Breast epithelium (tissue), 4 donors: ENCODE data around the gene TANK. TPM values are rescaled to one million over a fixed set of nuclear protein-coding genes. Genes with fewer than 3 reads are reported as not detected.

ENCODE experiments used
- DNase-seq, 2 donors: peaks; one replicate each; pipeline ENCODE4 v3.0.0-alpha.2; 2019; ENCODE audit warnings: low spot score in 2 of 2
- H3K27ac ChIP-seq, 2 donors: fragments of 200-600 bp; sonication (generic) in 1 of 2; one replicate each; pipeline ENCODE4 v1.5.1; 2016 to 2019; ENCODE audit warnings: mild to moderate bottlenecking in 1 of 2
- H3K27me3 ChIP-seq, 2 donors: fragments of 200-600 bp; sonication (generic) in 1 of 2; one replicate each; pipeline versions ENCODE4 v1.5.1 to v1.6.0; 2017 to 2019; ENCODE audit warnings: control low read depth in 1 of 2, mild to moderate bottlenecking in 1 of 2
- H3K36me3 ChIP-seq: fragments of 200-600 bp; one replicate; pipeline ENCODE4 v1.5.1; 2019
- H3K4me1 ChIP-seq, 2 donors: fragments of 200-600 bp; sonication (generic); one replicate each; pipeline ENCODE4 v1.5.1; 2016 to 2019; ENCODE audit warnings: control low read depth in 1 of 2
- H3K4me3 ChIP-seq, 3 donors: fragments of 200-600 bp; sonication (generic); 1 replicate in 2 of 3; 2 replicates in 1 of 3; pipeline ENCODE4 v1.5.1; 2016 to 2019; ENCODE audit warnings: mild to moderate bottlenecking in 3 of 3, moderate library complexity in 2 of 3
- H3K9me3 ChIP-seq, 2 donors: fragments of 200-600 bp; sonication (generic) in 1 of 2; one replicate each; pipeline ENCODE4 v1.5.1; 2016 to 2019; ENCODE audit warnings: control low read depth in 1 of 2
- CTCF ChIP-seq, 3 donors: fragments of 450-650 bp; IDR thresholded peaks; one replicate each; pipeline ENCODE4 v1.5.1; 2016 to 2017; ENCODE audit warnings: antibody characterized with exemption in 3 of 3, mild to moderate bottlenecking in 3 of 3, moderate library complexity in 3 of 3
- POLR2A ChIP-seq: fragments of 450-650 bp; IDR thresholded peaks from one replicate; pipeline ENCODE4 v1.6.1; 2016; ENCODE audit warnings: antibody characterized with exemption, mild to moderate bottlenecking, moderate library complexity
- POLR2AphosphoS5 ChIP-seq, 3 donors: sonication (generic); formaldehyde crosslinking; IDR thresholded peaks; one replicate each; pipeline ENCODE4 v1.6.1; 2017; ENCODE audit warnings: antibody characterized with exemption in 3 of 3
- intact Hi-C: fragments of 100-400 bp; cut with DNase I; formaldehyde crosslinking; loops from one replicate; pipeline ENCODE4 v1.15.1; 2023; ENCODE audit warnings: low total_unique reads
- total RNA-seq, 3 donors: library from RNA; depleted of rRNA; stranded (reverse); fragments of >200 nt; gene quantifications; one replicate each; pipeline ENCODE4 v1.1.0, GENCODE V29; 2016

The TANK gene, protein sequence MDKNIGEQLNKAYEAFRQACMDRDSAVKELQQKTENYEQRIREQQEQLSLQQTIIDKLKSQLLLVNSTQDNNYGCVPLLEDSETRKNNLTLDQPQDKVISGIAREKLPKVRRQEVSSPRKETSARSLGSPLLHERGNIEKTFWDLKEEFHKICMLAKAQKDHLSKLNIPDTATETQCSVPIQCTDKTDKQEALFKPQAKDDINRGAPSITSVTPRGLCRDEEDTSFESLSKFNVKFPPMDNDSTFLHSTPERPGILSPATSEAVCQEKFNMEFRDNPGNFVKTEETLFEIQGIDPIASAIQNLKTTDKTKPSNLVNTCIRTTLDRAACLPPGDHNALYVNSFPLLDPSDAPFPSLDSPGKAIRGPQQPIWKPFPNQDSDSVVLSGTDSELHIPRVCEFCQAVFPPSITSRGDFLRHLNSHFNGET
- 100 to 1,000 TPM; 128 to 242 (median 166) TPM for total RNA-seq

- intact Hi-C loops = no loop called here
- DNase-seq = peak; percentile 87 to 91
- no peaks in the 10 kb centered on the region for H3K9me3 ChIP-seq
- peak within 1 kb of the TSS; percentile 74 to 88 (median 78) for H3K4me3 ChIP-seq
- H3K27me3 ChIP-seq = no peaks in the 10 kb centered on the region
- peaks cover 0 to 13% of the 10 kb centered on the region in 2 donors for H3K4me1 ChIP-seq
- TF ChIP-seq CTCF (IDR thresholded peaks at IDR 0.05) (peak in 1 of 3 donors; percentile 14), POLR2A (peak; percentile 96), POLR2AphosphoS5 (IDR thresholded peaks at IDR 0.05) (peak; percentile 99 to 100 (median 100))
- no peaks in the 10 kb centered on the region for H3K36me3 ChIP-seq
- peak within 1 kb of the TSS; percentile 98 to 99 for H3K27ac ChIP-seq
Measured at GRCh38 chr2:161160226-161161073, at the start of gene TANK. TSS of gene TANK (plus strand) at chr2:161160428. CDS start at chr2:161179663, 19,235 bp downstream.

GRCh38 chr2:161111531-161111930, 48.7 kb upstream of the TANK start:
- H3K4me3 ChIP-seq = no peak overlapping the region
- intact Hi-C loops = no loop called here
- no peaks in the 10 kb centered on the region for H3K27me3 ChIP-seq
- H3K4me1 ChIP-seq = no peaks in the 10 kb centered on the region
- H3K27ac ChIP-seq = no peak overlapping the region
- no peak for TF ChIP-seq CTCF (IDR thresholded peaks at IDR 0.05)
- TF ChIP-seq POLR2AphosphoS5 (IDR thresholded peaks at IDR 0.05) = no peak
- no peak for TF ChIP-seq POLR2A
- no peaks in the 10 kb centered on the region for H3K36me3 ChIP-seq
- DNase-seq = no peak
- H3K9me3 ChIP-seq = no peaks in the 10 kb centered on the region

DNA sequence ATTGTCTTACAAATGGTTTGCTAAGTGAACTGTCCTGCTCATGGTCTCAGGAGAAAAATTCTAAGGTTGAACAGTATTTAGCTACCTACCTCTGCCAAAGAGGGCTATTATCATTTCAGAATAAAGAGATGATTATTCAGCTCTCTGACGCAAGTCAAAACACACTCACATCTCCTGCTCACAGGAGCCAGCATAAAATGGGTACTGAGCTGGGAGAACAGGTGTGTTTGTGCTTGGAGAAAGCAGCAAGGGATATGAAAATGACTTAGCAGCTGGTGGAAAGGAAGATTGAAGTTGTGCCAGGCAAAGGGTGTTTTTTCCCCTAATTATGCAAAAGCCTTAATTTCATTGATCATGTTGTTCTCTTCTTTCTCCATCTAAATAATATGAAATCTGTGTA, 47.3 kb upstream of the TANK start:
- intact Hi-C loops = no loop called here
- no peak for TF ChIP-seq POLR2A
- TF ChIP-seq POLR2AphosphoS5 (IDR thresholded peaks at IDR 0.05) = no peak
- TF ChIP-seq CTCF (IDR thresholded peaks at IDR 0.05) = no peak
- Histone ChIP-seq H3K4me3 (no peak overlapping the region), H3K4me1 (no peaks in the 10 kb centered on the region), H3K27me3 (no peaks in the 10 kb centered on the region), H3K27ac (no peak overlapping the region), H3K36me3 (no peaks in the 10 kb centered on the region), H3K9me3 (no peaks in the 10 kb centered on the region)
- no peak for DNase-seq

GRCh38 chr2:161113693-161114575, 46.3 kb upstream of the TANK start:
- Histone ChIP-seq H3K4me1 (no peaks in the 10 kb centered on the region), H3K27me3 (no peaks in the 10 kb centered on the region), H3K9me3 (no peaks in the 10 kb centered on the region), H3K36me3 (no peaks in the 10 kb centered on the region), H3K27ac (no peak overlapping the region), H3K4me3 (no peak overlapping the region)
- intact Hi-C loops = no loop called here
- no peak for DNase-seq
- TF ChIP-seq POLR2AphosphoS5 (IDR thresholded peaks at IDR 0.05) (no peak), CTCF (IDR thresholded peaks at IDR 0.05) (no peak), POLR2A (no peak)
